Neural crest cell (in vitro differentiated cells): ENCODE data around the gene KIF21B. TPM values are rescaled to one million over a fixed set of nuclear protein-coding genes. Genes with fewer than 3 reads are reported as not detected.

ENCODE experiments used
- DNase-seq: peaks from one replicate; pipeline ENCODE4 v3.0.0; 2021; ENCODE audit warnings: low read depth, mixed read lengths, low spot score
- H3K27ac Mint-ChIP-seq: one replicate; pipeline ENCODE4 v1.8.0; 2021; ENCODE audit warnings: mild to moderate bottlenecking, mixed read lengths; ENCODE audit not compliant: unreplicated experiment
- H3K27me3 Mint-ChIP-seq: 2 replicates; pipeline ENCODE4 v1.8.0; 2021; ENCODE audit warnings: low read depth, mild to moderate bottlenecking, mixed read lengths
- H3K36me3 Mint-ChIP-seq: 2 replicates; pipeline ENCODE4 v1.8.0; 2021; ENCODE audit warnings: low read depth, mild to moderate bottlenecking, mixed read lengths
- H3K4me1 Mint-ChIP-seq: 2 replicates; pipeline ENCODE4 v1.8.0; 2021; ENCODE audit warnings: mixed read lengths
- H3K4me3 Mint-ChIP-seq: one replicate; pipeline ENCODE4 v1.8.0; 2021; ENCODE audit warnings: mild to moderate bottlenecking, mixed read lengths
- H3K9me3 Mint-ChIP-seq: 2 replicates; pipeline ENCODE4 v1.8.0; 2021; ENCODE audit warnings: mixed read lengths
- total RNA-seq: library from RNA; stranded (reverse); gene quantifications from 2 replicates; pipeline ENCODE4 v1.2.1, GENCODE V29; 2021
- TF ChIP-seq, protein P1 (sequence below): fragments of 200-600 bp; sonication (generic); conservative IDR thresholded peaks from 2 replicates; pipeline ENCODE4 v1.5.0; 2021; ENCODE audit warnings: antibody characterized with exemption, mild to moderate bottlenecking

Gene KIF21B
- total RNA-seq, 1 donor from 2014 or later, result 28.9 TPM

DNA sequence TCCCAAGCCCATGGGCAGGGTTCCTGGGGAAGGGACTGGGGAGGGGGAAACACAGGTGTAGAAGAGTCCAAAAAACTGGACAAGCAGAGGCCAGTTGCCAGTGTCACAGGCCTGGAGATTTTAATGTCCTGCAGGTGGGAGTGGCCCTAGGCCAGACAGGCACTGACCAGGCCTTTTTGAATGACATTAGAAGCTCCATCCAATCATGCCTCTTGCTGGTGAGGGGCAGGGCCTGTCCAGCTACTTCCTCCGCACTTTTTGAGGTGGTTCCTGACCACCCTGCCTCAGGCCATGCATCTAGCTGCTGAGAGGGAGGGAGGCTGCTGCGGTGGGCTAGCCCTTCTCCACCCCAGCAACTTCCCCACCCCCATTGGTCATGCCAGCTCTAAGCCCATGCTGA lies 15.9 kb upstream of the KIF21B start:
- H3K4me1 Mint-ChIP-seq, result peaks cover 6% of the 10 kb centered on the region
- no peaks in the 10 kb centered on the region for H3K9me3 Mint-ChIP-seq
- no peak for DNase-seq
- no peak overlapping the region for H3K27ac Mint-ChIP-seq
- no peaks in the 10 kb centered on the region for H3K36me3 Mint-ChIP-seq
- H3K4me3 Mint-ChIP-seq, result no peak overlapping the region
- TF ChIP-seq, protein P1, sequence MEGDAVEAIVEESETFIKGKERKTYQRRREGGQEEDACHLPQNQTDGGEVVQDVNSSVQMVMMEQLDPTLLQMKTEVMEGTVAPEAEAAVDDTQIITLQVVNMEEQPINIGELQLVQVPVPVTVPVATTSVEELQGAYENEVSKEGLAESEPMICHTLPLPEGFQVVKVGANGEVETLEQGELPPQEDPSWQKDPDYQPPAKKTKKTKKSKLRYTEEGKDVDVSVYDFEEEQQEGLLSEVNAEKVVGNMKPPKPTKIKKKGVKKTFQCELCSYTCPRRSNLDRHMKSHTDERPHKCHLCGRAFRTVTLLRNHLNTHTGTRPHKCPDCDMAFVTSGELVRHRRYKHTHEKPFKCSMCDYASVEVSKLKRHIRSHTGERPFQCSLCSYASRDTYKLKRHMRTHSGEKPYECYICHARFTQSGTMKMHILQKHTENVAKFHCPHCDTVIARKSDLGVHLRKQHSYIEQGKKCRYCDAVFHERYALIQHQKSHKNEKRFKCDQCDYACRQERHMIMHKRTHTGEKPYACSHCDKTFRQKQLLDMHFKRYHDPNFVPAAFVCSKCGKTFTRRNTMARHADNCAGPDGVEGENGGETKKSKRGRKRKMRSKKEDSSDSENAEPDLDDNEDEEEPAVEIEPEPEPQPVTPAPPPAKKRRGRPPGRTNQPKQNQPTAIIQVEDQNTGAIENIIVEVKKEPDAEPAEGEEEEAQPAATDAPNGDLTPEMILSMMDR, result no peak
- H3K27me3 Mint-ChIP-seq, result no peaks in the 10 kb centered on the region

DNA sequence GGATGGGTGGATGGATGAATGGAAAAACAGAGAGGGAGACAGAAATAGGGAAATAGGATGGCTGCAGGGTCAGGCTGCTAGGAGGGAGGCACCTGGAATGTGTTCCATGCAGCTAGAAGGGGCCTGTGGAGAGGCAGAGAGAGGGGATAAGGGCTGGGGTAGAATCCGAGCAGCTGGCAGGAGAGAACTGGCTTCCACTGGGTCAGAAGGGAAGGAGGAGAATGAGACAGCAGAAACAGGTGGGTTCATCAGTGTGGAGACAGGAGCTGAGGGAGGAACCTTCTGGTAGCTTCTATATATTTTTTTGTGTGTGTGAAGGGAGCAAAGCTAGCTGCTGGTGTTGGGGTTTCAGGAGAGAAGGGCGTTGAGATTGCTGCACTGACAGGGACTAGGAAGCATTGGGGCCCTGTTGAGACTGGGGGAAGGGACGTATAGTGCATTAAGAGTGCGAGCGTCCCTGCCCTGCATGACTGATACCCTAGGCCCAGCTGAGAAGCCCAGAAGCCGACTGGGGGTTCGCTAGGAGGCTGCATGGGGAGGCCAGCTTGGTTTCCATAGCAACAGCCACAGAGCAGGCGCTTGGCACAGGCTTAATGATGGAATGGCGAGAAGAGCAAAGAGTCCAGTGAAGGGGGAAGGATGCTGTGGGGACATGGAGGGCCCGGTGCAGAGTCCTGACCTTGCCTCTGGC lies 14.8 kb upstream of the KIF21B start:
- H3K27ac Mint-ChIP-seq, result no peak overlapping the region
- no peaks in the 10 kb centered on the region for H3K27me3 Mint-ChIP-seq
- H3K4me3 Mint-ChIP-seq, result no peak overlapping the region
- no peak for DNase-seq
- no peaks in the 10 kb centered on the region for H3K9me3 Mint-ChIP-seq
- TF ChIP-seq, protein P1, result no peak
- H3K4me1 Mint-ChIP-seq, result peaks cover 6% of the 10 kb centered on the region
- no peaks in the 10 kb centered on the region for H3K36me3 Mint-ChIP-seq

DNA sequence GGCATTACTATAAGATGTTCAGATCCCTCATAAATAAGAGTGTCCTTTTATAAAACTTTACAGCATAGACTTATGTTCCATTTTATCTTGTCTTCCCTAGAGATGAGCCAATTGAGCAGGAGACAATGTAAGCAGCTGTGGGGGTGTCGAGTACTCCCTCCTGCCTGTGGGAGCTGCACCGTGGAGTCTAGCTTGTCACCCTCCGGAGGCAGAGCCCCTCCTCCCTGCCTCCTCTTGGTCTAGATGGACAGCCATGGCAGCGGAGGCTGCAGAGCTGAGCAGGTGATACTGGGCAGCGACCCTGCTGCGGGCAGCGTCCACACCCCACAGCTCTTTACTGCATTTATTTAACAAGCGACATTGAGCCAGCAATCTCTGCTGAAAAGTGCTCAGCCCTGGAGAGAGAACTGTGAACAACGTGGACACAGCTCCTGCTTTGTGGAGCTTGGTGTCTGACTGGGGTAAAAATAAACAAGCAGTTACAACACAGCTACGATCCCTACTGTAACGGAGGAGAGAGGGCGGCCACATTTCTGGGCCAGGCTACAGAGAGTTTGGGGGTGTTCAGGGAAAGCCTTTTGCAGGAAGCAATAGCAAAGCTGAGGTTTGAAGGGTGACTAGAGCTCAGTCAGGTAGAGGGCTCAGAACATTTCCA lies 12.8 kb upstream of the KIF21B start:
- Mint-ChIP-seq H3K9me3 (no peaks in the 10 kb centered on the region), H3K27me3 (no peaks in the 10 kb centered on the region), H3K4me3 (no peak overlapping the region), H3K4me1 (no peaks in the 10 kb centered on the region), H3K36me3 (no peaks in the 10 kb centered on the region), H3K27ac (no peak overlapping the region)
- TF ChIP-seq, protein P1, result no peak
- no peak for DNase-seq

DNA sequence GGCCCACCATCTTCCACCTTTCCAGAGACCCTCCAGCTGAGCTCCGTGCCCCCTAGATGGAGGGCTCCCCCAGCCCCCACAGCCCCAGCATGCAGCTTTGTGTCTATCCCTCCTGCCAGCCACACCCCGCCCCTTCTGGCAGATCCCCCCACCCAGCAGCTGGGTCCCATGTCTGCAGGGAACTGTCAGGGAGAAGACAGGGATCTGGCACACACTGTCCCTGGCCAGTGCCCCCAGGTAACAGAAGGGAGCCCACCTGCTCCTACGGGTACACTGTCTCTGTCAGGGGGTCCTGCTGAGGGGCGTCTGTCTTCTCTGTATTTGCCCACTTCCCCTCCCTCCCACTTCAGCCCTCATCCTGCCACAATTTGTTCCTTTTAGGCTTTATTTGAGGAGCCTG lies 11.2 kb upstream of the KIF21B start:
- H3K9me3 Mint-ChIP-seq, result no peaks in the 10 kb centered on the region
- H3K36me3 Mint-ChIP-seq, result no peaks in the 10 kb centered on the region
- TF ChIP-seq, protein P1, result no peak
- no peak for DNase-seq
- no peak overlapping the region for H3K27ac Mint-ChIP-seq
- H3K4me1 Mint-ChIP-seq, result no peaks in the 10 kb centered on the region
- no peaks in the 10 kb centered on the region for H3K27me3 Mint-ChIP-seq
- no peak overlapping the region for H3K4me3 Mint-ChIP-seq

DNA sequence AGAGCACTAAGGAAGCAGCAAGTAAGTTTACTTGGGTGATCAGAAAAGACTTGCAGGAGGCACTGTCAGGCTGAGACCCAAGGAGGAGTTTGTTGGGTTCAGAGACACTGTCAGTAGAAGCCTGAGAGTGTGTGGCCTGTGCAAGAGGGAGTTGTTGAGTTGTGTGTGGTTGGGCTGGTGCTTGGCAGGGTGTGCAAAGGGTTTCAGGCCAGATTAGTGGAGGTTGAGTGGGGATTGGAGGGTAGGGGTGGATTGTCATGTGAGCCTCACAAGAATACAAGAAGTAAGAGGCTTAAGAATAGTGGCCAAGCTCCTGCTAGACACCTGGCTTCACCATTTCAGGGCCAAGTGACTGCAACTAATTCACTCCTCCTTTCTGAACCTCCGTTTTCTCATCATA lies 8.9 kb upstream of the KIF21B start:
- H3K4me1 Mint-ChIP-seq, result peaks cover 9% of the 10 kb centered on the region
- no peaks in the 10 kb centered on the region for H3K27me3 Mint-ChIP-seq
- no peak for DNase-seq
- TF ChIP-seq, protein P1, result no peak
- no peaks in the 10 kb centered on the region for H3K36me3 Mint-ChIP-seq
- no peak overlapping the region for H3K4me3 Mint-ChIP-seq
- H3K9me3 Mint-ChIP-seq, result no peaks in the 10 kb centered on the region
- H3K27ac Mint-ChIP-seq, result no peak overlapping the region
